ENCODE measurements around the gene SETBP1.

- TF ChIP-seq POLR2A (IDR thresholded peaks at IDR 0.05) (no peak), CTCF (IDR thresholded peaks at IDR 0.05) (no peak)
These were observed 131.0 kb downstream of the SETBP1 start for GRCh38 chr18:44811572-44812125.

All from lower leg skin (tissue), 3 donors.